ENCODE measurements around the gene CERT1. TPM values are rescaled to one million over a fixed set of nuclear protein-coding genes. Genes with fewer than 3 reads are reported as not detected.

Gene CERT1
- total RNA-seq, 6 donors from 2014 or later, result 22.3 to 79.3 (median 58.0) TPM

DNA sequence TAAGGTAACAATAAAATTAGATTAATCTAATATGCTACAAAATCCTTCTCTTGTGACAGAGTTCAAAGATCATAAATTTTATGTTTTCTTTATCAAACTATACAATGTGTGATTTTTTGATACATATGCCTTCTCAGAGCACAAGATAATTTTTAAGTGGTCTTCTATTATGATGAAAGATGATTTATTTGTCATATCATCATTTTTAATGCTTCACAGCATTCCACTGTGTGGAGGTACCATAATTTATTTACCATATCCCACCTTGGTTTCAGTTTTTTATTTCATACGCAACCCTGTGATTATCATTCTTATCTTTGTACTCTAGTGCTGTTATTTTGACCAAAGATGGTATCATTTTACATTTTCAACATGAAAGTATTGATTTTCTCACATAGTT lies 41.9 kb upstream of the CERT1 start:
- 93 to 100% methylated on average over 1 of the region's 1 CpG for WGBS, 2 donors
- no peaks in the 10 kb centered on the region for H3K27me3 ChIP-seq
- H3K4me1 ChIP-seq, result no peaks in the 10 kb centered on the region
- H3K36me3 ChIP-seq, result peaks cover 4 to 42% (median 7%) of the 10 kb centered on the region in 4 donors
- TF ChIP-seq POLR2A (IDR thresholded peaks at IDR 0.05), result no peak
- DNase-seq (no peak), ATAC-seq (ENCODE audit: low FRiP score in 2 of 2) (no peak)
- no peak overlapping the region for H3K27ac ChIP-seq
- H3K9me3 ChIP-seq, result no peaks in the 10 kb centered on the region
- H3K4me3 ChIP-seq, result no peak overlapping the region

DNA sequence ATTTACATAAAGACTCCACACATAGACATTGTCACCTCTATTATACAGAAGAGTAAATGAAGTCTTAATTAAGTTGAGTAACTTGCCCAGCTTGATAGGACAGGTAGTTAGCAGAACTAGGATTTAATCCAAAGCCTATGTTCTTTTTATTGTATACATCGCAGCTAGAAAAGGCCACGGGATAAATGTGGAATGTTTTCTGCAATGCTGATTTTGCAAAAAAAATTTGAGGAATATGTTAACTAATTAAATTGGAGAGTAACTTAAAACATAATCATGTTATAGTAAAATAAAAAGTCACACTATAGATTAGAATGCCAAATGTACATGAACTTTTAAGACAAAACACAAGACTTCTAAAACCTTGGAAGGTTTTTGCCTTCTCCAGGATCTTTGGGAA lies 41.3 kb upstream of the CERT1 start:
- DNase-seq (no peak), ATAC-seq (ENCODE audit: low FRiP score in 2 of 2) (no peak)
- H3K27ac ChIP-seq, result no peak overlapping the region
- peaks cover 4 to 42% (median 7%) of the 10 kb centered on the region in 4 donors for H3K36me3 ChIP-seq
- TF ChIP-seq POLR2A (IDR thresholded peaks at IDR 0.05) (no peak), CTCF (IDR thresholded peaks at IDR 0.05) (no peak), EP300 (IDR thresholded peaks at IDR 0.05) (no peak), POLR2AphosphoS5 (IDR thresholded peaks at IDR 0.05) (no peak)
- H3K4me1 ChIP-seq, result no peaks in the 10 kb centered on the region
- H3K9me3 ChIP-seq, result no peaks in the 10 kb centered on the region
- H3K4me3 ChIP-seq, result no peak overlapping the region
- WGBS, 2 donors, result 91 to 99% methylated on average over 2 of the region's 2 CpGs
- no peaks in the 10 kb centered on the region for H3K27me3 ChIP-seq

DNA sequence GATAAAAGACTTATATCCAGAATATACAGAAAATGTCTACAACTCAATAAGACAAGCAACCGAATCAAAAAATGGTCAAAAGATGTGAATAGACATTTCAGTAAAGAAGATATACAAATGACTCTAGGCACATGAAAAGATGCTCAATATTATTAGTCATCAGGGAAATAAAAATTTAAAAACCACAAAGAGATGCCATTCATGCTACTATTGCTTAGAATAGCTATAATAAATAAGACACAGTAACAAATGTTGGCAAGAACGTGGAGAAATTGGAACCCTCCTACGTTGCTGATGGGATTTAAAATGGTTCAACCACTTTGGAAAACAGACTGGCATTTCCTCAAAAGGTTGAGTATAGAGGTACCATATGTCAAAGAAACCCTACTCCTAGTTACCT lies 40.0 kb upstream of the CERT1 start:
- no peaks in the 10 kb centered on the region for H3K4me1 ChIP-seq
- no peak overlapping the region for H3K27ac ChIP-seq
- H3K4me3 ChIP-seq, result no peak overlapping the region
- no peaks in the 10 kb centered on the region for H3K9me3 ChIP-seq
- H3K36me3 ChIP-seq, result peaks cover 0 to 36% (median 4%) of the 10 kb centered on the region in 4 donors
- DNase-seq (no peak), ATAC-seq (ENCODE audit: low FRiP score in 2 of 2) (no peak)
- 93 to 95% methylated on average over 3 of the region's 3 CpGs for WGBS, 2 donors
- no peak for TF ChIP-seq POLR2A (IDR thresholded peaks at IDR 0.05)
- TF ChIP-seq POLR2AphosphoS5 (IDR thresholded peaks at IDR 0.05), result no peak
- no peaks in the 10 kb centered on the region for H3K27me3 ChIP-seq

DNA sequence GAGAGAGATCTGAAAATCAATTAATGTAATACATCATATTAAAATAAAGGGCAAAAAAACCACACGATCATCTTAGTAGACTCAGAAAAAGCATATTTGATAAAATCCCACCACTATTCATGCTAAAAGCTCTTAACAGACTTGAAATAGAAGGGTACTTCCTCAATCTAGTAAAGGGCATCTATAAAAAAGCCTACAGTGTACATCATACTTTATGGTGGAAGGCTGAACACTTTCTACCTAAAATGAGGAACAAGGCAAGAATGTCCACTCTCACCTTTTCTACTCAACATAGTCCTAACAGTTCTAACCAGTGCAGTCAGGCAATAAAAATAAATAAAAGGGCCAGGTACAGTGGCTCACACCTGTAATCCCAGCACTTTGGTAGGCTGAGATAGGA lies 39.2 kb upstream of the CERT1 start:
- 91 to 97% methylated on average over 1 of the region's 1 CpG for WGBS, 2 donors
- no peaks in the 10 kb centered on the region for H3K4me1 ChIP-seq
- peaks cover 0 to 33% (median 4%) of the 10 kb centered on the region in 4 donors for H3K36me3 ChIP-seq
- H3K9me3 ChIP-seq, result no peaks in the 10 kb centered on the region
- H3K4me3 ChIP-seq, result no peak overlapping the region
- H3K27ac ChIP-seq, result no peak overlapping the region
- DNase-seq (no peak), ATAC-seq (ENCODE audit: low FRiP score in 2 of 2) (no peak)
- TF ChIP-seq CTCF (IDR thresholded peaks at IDR 0.05) (no peak), EP300 (IDR thresholded peaks at IDR 0.05) (no peak), POLR2A (IDR thresholded peaks at IDR 0.05) (no peak), POLR2AphosphoS5 (IDR thresholded peaks at IDR 0.05) (no peak)
- no peaks in the 10 kb centered on the region for H3K27me3 ChIP-seq

DNA sequence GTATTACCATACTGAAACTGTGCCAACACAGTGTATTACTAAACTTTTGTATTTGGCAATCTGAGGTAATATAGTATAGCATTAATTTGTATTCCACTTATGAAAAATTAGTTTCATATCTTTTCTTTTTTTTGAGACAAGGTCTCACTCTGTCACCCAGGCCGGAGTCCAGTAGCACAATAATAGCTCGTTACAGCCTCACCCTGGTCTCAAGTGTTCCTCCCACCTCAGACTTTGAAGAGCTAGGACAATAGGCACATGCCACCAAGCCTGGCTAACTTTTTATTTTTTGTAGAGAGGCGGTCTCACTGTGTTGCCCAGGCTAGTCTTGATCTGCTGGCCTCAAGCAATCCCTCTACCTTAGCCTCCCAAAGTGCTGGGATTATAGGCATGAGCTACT lies 36.4 kb upstream of the CERT1 start:
- H3K27me3 ChIP-seq, result no peaks in the 10 kb centered on the region
- ATAC-seq (ENCODE audit: low FRiP score in 2 of 2), result no peak

More for the DNA sequence above, 36.4 kb upstream of the CERT1 start:
- H3K27ac ChIP-seq, result no peak overlapping the region
- no peak for TF ChIP-seq POLR2AphosphoS5 (IDR thresholded peaks at IDR 0.05)
- TF ChIP-seq EP300 (IDR thresholded peaks at IDR 0.05), result no peak
- TF ChIP-seq CTCF (IDR thresholded peaks at IDR 0.05), result no peak
- TF ChIP-seq POLR2A (IDR thresholded peaks at IDR 0.05), result no peak
- WGBS, 2 donors, result 64 to 82% methylated on average over 3 of the region's 3 CpGs
- no peaks in the 10 kb centered on the region for H3K4me1 ChIP-seq
- H3K4me3 ChIP-seq, result no peak overlapping the region
- H3K9me3 ChIP-seq, result no peaks in the 10 kb centered on the region
- peaks cover 0 to 14% (median 2%) of the 10 kb centered on the region in 4 donors for H3K36me3 ChIP-seq
- no peak for DNase-seq
